ENCODE results near the gene MAP3K19.

- TF ChIP-seq SREBF2 (IDR thresholded peaks at IDR 0.05; ENCODE audit: low read length) (no peak), EZH2 (IDR thresholded peaks at IDR 0.05; ENCODE audit: borderline replicate concordance, control insufficient read depth, low read depth, low read length) (no peak), CTCF (IDR thresholded peaks at IDR 0.05 in 2 of 3, conservative IDR thresholded peaks at IDR 0.05 in 1 of 3; ENCODE audit: control insufficient read depth in 2 of 3, extremely low read depth in 1 of 3, insufficient read depth in 1 of 3, low read depth in 3 of 3, low read length in 3 of 3) (no peak), FOXK2 (IDR thresholded peaks at IDR 0.05) (no peak), JUND (IDR thresholded peaks at IDR 0.05; ENCODE audit: low read depth, low read length) (no peak), CBFB (IDR thresholded peaks at IDR 0.05; ENCODE audit: low read depth) (no peak), ATF7 (IDR thresholded peaks at IDR 0.05; ENCODE audit: low read depth) (no peak), SMC3 (IDR thresholded peaks at IDR 0.05; ENCODE audit: borderline replicate concordance, low read length) (no peak), SP1 (IDR thresholded peaks at IDR 0.05; ENCODE audit: low read depth, low read length) (no peak), CREB1 (IDR thresholded peaks at IDR 0.05; ENCODE audit: low read depth) (no peak), YY1 (IDR thresholded peaks at IDR 0.05; ENCODE audit: low read depth, low read length) (no peak)
Observed at GRCh38 chr2:134934150-134934549, 113.1 kb downstream of the MAP3K19 start.

Measured in GM12878 (cell line).